HEK293T (cell line): ENCODE results near the gene USP13.

Experiments
- FOXA1 ChIP-seq: fragments of 450-650 bp; IDR thresholded peaks from 2 replicates; pipeline ENCODE4 v1.6.1; 2016; ENCODE audit warnings: mild to moderate bottlenecking
- PKNOX1 ChIP-seq: fragments of 450-650 bp; IDR thresholded peaks from 2 replicates; pipeline ENCODE4 v1.6.1; 2016

- TF ChIP-seq PKNOX1 = no peak
- TF ChIP-seq FOXA1 = no peak
Measured at GRCh38 chr3:179772297-179772696, 119.5 kb downstream of the USP13 start.
